ENCODE measurements around the gene CGGBP1.

CGGBP1 gene

GRCh38 chr3:88058581-88059379, at the start of gene CGGBP1, which contains the start of gene ZNF654:
Gene CGGBP1, minus strand, starts transcription at chr3:88059005. Its CDS starts 3,029 bp downstream, at chr3:88055976.
Gene ZNF654, plus strand, starts transcription at chr3:88059255. Its CDS starts 65 bp downstream, at chr3:88059320.
- Histone ChIP-seq H3K27ac (ENCODE audit: low read depth, low read length) (peak within 1 kb of the TSS; percentile 97), H3K9me3 (ENCODE audit: low read length) (no peaks in the 10 kb centered on the region), H3K4me1 (ENCODE audit: insufficient read depth, low read length) (peaks cover 31% of the 10 kb centered on the region), H3K27me3 (ENCODE audit: control insufficient read depth in 1 of 2, insufficient read depth in 2 of 2, low read length in 2 of 2) (no peaks in the 10 kb centered on the region), H3K9ac (ENCODE audit: low read length) (peak within 1 kb of the TSS; percentile 83), H3K4me3 (ENCODE audit: low read depth in 1 of 2, low read length in 2 of 2) (peak within 1 kb of the TSS; percentile 72 to 90), H3K36me3 (ENCODE audit: insufficient read depth, low read length) (peaks cover 7% of the 10 kb centered on the region)

- Histone ChIP-seq H3K36me3 (ENCODE audit: insufficient read depth, low read length) (no peaks in the 10 kb centered on the region), H3K9me3 (ENCODE audit: low read length) (no peaks in the 10 kb centered on the region), H3K27ac (ENCODE audit: low read depth, low read length) (no peak overlapping the region), H3K4me1 (ENCODE audit: insufficient read depth, low read length) (peaks cover 3% of the 10 kb centered on the region), H3K9ac (ENCODE audit: low read length) (no peak overlapping the region), H3K4me3 (ENCODE audit: low read depth in 1 of 2, low read length in 2 of 2) (no peak overlapping the region), H3K27me3 (ENCODE audit: control insufficient read depth in 1 of 2, insufficient read depth in 2 of 2, low read length in 2 of 2) (no peaks in the 10 kb centered on the region)
Observed at GRCh38 chr3:88105325-88105724, 46.5 kb upstream of the CGGBP1 start.

- Histone ChIP-seq H3K36me3 (ENCODE audit: insufficient read depth, low read length) (no peaks in the 10 kb centered on the region), H3K9ac (ENCODE audit: low read length) (no peak overlapping the region), H3K27me3 (ENCODE audit: control insufficient read depth in 1 of 2, insufficient read depth in 2 of 2, low read length in 2 of 2) (no peaks in the 10 kb centered on the region), H3K9me3 (ENCODE audit: low read length) (no peaks in the 10 kb centered on the region), H3K4me3 (ENCODE audit: low read depth in 1 of 2, low read length in 2 of 2) (no peak overlapping the region), H3K4me1 (ENCODE audit: insufficient read depth, low read length) (no peaks in the 10 kb centered on the region), H3K27ac (ENCODE audit: low read depth, low read length) (no peak overlapping the region)
Observed at GRCh38 chr3:88101142-88101541, 42.3 kb upstream of the CGGBP1 start.

GRCh38 chr3:88093266-88093665, 34.5 kb upstream of the CGGBP1 start:
- H3K4me3 ChIP-seq (ENCODE audit: low read depth in 1 of 2, low read length in 2 of 2): no peak overlapping the region
- no peaks in the 10 kb centered on the region for H3K27me3 ChIP-seq (ENCODE audit: control insufficient read depth in 1 of 2, insufficient read depth in 2 of 2, low read length in 2 of 2)
- no peaks in the 10 kb centered on the region for H3K4me1 ChIP-seq (ENCODE audit: insufficient read depth, low read length)
- no peak overlapping the region for H3K9ac ChIP-seq (ENCODE audit: low read length)
- H3K36me3 ChIP-seq (ENCODE audit: insufficient read depth, low read length): no peaks in the 10 kb centered on the region
- no peaks in the 10 kb centered on the region for H3K9me3 ChIP-seq (ENCODE audit: low read length)
- no peak overlapping the region for H3K27ac ChIP-seq (ENCODE audit: low read depth, low read length)

- Histone ChIP-seq H3K9ac (ENCODE audit: low read length) (no peak overlapping the region), H3K27ac (ENCODE audit: low read depth, low read length) (no peak overlapping the region)
Observed at GRCh38 chr3:88092270-88092669, 33.5 kb upstream of the CGGBP1 start.

GRCh38 chr3:88090681-88091080, 31.9 kb upstream of the CGGBP1 start:
- no peaks in the 10 kb centered on the region for H3K27me3 ChIP-seq (ENCODE audit: control insufficient read depth in 1 of 2, insufficient read depth in 2 of 2, low read length in 2 of 2)
- H3K9ac ChIP-seq (ENCODE audit: low read length): no peak overlapping the region
- H3K4me1 ChIP-seq (ENCODE audit: insufficient read depth, low read length): no peaks in the 10 kb centered on the region
- H3K36me3 ChIP-seq (ENCODE audit: insufficient read depth, low read length): no peaks in the 10 kb centered on the region
- H3K9me3 ChIP-seq (ENCODE audit: low read length): no peaks in the 10 kb centered on the region
- no peak overlapping the region for H3K4me3 ChIP-seq (ENCODE audit: low read depth in 1 of 2, low read length in 2 of 2)
- no peak overlapping the region for H3K27ac ChIP-seq (ENCODE audit: low read depth, low read length)

More at GRCh38 chr3:88092270-88092669, 33.5 kb upstream of the CGGBP1 start:
- Histone ChIP-seq H3K4me1 (ENCODE audit: insufficient read depth, low read length) (no peaks in the 10 kb centered on the region), H3K9me3 (ENCODE audit: low read length) (no peaks in the 10 kb centered on the region), H3K4me3 (ENCODE audit: low read depth in 1 of 2, low read length in 2 of 2) (no peak overlapping the region), H3K27me3 (ENCODE audit: control insufficient read depth in 1 of 2, insufficient read depth in 2 of 2, low read length in 2 of 2) (no peaks in the 10 kb centered on the region), H3K36me3 (ENCODE audit: insufficient read depth, low read length) (no peaks in the 10 kb centered on the region)

GRCh38 chr3:88084097-88084501, 25.3 kb upstream of the CGGBP1 start:
- Histone ChIP-seq H3K4me1 (ENCODE audit: insufficient read depth, low read length) (peaks cover 9% of the 10 kb centered on the region), H3K9me3 (ENCODE audit: low read length) (no peaks in the 10 kb centered on the region), H3K9ac (ENCODE audit: low read length) (no peak overlapping the region), H3K36me3 (ENCODE audit: insufficient read depth, low read length) (no peaks in the 10 kb centered on the region), H3K27me3 (ENCODE audit: control insufficient read depth in 1 of 2, insufficient read depth in 2 of 2, low read length in 2 of 2) (no peaks in the 10 kb centered on the region), H3K27ac (ENCODE audit: low read depth, low read length) (no peak overlapping the region), H3K4me3 (ENCODE audit: low read depth in 1 of 2, low read length in 2 of 2) (no peak overlapping the region)

- H3K4me1 ChIP-seq (ENCODE audit: insufficient read depth, low read length): peaks cover 9% of the 10 kb centered on the region
- no peak overlapping the region for H3K4me3 ChIP-seq (ENCODE audit: low read depth in 1 of 2, low read length in 2 of 2)
- H3K9me3 ChIP-seq (ENCODE audit: low read length): no peaks in the 10 kb centered on the region
- no peaks in the 10 kb centered on the region for H3K27me3 ChIP-seq (ENCODE audit: control insufficient read depth in 1 of 2, insufficient read depth in 2 of 2, low read length in 2 of 2)
- H3K36me3 ChIP-seq (ENCODE audit: insufficient read depth, low read length): no peaks in the 10 kb centered on the region
- no peak overlapping the region for H3K9ac ChIP-seq (ENCODE audit: low read length)
- no peak overlapping the region for H3K27ac ChIP-seq (ENCODE audit: low read depth, low read length)
Observed at GRCh38 chr3:88082854-88083253, 24.0 kb upstream of the CGGBP1 start.

- Histone ChIP-seq H3K27ac (ENCODE audit: low read depth, low read length) (no peak overlapping the region), H3K4me3 (ENCODE audit: low read depth in 1 of 2, low read length in 2 of 2) (no peak overlapping the region), H3K9me3 (ENCODE audit: low read length) (no peaks in the 10 kb centered on the region), H3K36me3 (ENCODE audit: insufficient read depth, low read length) (no peaks in the 10 kb centered on the region), H3K27me3 (ENCODE audit: control insufficient read depth in 1 of 2, insufficient read depth in 2 of 2, low read length in 2 of 2) (no peaks in the 10 kb centered on the region), H3K9ac (ENCODE audit: low read length) (no peak overlapping the region), H3K4me1 (ENCODE audit: insufficient read depth, low read length) (no peaks in the 10 kb centered on the region)
Observed at GRCh38 chr3:88078932-88079331, 20.1 kb upstream of the CGGBP1 start.

- Histone ChIP-seq H3K9me3 (ENCODE audit: low read length) (no peaks in the 10 kb centered on the region), H3K36me3 (ENCODE audit: insufficient read depth, low read length) (no peaks in the 10 kb centered on the region), H3K27ac (ENCODE audit: low read depth, low read length) (no peak overlapping the region), H3K4me1 (ENCODE audit: insufficient read depth, low read length) (no peaks in the 10 kb centered on the region), H3K9ac (ENCODE audit: low read length) (no peak overlapping the region), H3K27me3 (ENCODE audit: control insufficient read depth in 1 of 2, insufficient read depth in 2 of 2, low read length in 2 of 2) (no peaks in the 10 kb centered on the region), H3K4me3 (ENCODE audit: low read depth in 1 of 2, low read length in 2 of 2) (no peak overlapping the region)
Observed at GRCh38 chr3:88076712-88077111, 17.9 kb upstream of the CGGBP1 start.

- no peak overlapping the region for H3K27ac ChIP-seq (ENCODE audit: low read depth, low read length)
- no peak overlapping the region for H3K9ac ChIP-seq (ENCODE audit: low read length)
Observed at GRCh38 chr3:88075497-88075896, 16.7 kb upstream of the CGGBP1 start.

GRCh38 chr3:88075072-88075471, 16.3 kb upstream of the CGGBP1 start:
- no peaks in the 10 kb centered on the region for H3K9me3 ChIP-seq (ENCODE audit: low read length)
- H3K4me3 ChIP-seq (ENCODE audit: low read depth in 1 of 2, low read length in 2 of 2): no peak overlapping the region
- no peaks in the 10 kb centered on the region for H3K36me3 ChIP-seq (ENCODE audit: insufficient read depth, low read length)
- H3K27ac ChIP-seq (ENCODE audit: low read depth, low read length): no peak overlapping the region
- H3K9ac ChIP-seq (ENCODE audit: low read length): no peak overlapping the region
- H3K27me3 ChIP-seq (ENCODE audit: control insufficient read depth in 1 of 2, insufficient read depth in 2 of 2, low read length in 2 of 2): no peaks in the 10 kb centered on the region
- H3K4me1 ChIP-seq (ENCODE audit: insufficient read depth, low read length): no peaks in the 10 kb centered on the region

More at GRCh38 chr3:88075497-88075896, 16.7 kb upstream of the CGGBP1 start:
- H3K9me3 ChIP-seq (ENCODE audit: low read length): no peaks in the 10 kb centered on the region
- no peak overlapping the region for H3K4me3 ChIP-seq (ENCODE audit: low read depth in 1 of 2, low read length in 2 of 2)
- no peaks in the 10 kb centered on the region for H3K36me3 ChIP-seq (ENCODE audit: insufficient read depth, low read length)
- no peaks in the 10 kb centered on the region for H3K4me1 ChIP-seq (ENCODE audit: insufficient read depth, low read length)
- no peaks in the 10 kb centered on the region for H3K27me3 ChIP-seq (ENCODE audit: control insufficient read depth in 1 of 2, insufficient read depth in 2 of 2, low read length in 2 of 2)

All from muscle layer of colon (tissue), 2 donors.